ENCODE data around the gene PNPLA6.

The PNPLA6 gene

DNA sequence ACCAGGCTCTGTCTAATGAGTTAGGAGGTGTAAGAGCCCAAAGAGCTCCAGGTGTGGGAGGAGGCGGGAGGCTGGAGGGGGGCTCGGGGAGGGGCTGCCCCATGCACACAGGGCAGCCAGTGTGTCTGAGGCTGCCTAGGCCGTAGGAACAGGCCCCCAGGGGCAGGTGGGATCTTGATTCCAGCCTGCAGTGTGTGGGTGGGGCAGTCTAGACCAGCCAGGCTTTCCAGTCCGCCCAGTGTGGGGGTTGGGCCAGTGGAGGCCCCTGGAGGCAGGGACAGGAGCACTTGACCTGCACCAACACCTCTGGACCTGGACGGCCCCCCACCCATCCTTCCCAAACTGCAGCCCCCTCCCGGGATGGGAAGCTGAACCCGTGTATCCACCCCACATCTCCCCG is 54.7 kb downstream of the PNPLA6 start:
- H3K36me3 ChIP-seq (replicated peaks; ENCODE audit: low read depth, low read length), result no peaks in the 10 kb centered on the region
- no peaks in the 10 kb centered on the region for H4K20me1 ChIP-seq (ENCODE audit: insufficient read depth, low read length)
- H3K4me2 ChIP-seq (ENCODE audit: low read length), result no peak overlapping the region

DNA sequence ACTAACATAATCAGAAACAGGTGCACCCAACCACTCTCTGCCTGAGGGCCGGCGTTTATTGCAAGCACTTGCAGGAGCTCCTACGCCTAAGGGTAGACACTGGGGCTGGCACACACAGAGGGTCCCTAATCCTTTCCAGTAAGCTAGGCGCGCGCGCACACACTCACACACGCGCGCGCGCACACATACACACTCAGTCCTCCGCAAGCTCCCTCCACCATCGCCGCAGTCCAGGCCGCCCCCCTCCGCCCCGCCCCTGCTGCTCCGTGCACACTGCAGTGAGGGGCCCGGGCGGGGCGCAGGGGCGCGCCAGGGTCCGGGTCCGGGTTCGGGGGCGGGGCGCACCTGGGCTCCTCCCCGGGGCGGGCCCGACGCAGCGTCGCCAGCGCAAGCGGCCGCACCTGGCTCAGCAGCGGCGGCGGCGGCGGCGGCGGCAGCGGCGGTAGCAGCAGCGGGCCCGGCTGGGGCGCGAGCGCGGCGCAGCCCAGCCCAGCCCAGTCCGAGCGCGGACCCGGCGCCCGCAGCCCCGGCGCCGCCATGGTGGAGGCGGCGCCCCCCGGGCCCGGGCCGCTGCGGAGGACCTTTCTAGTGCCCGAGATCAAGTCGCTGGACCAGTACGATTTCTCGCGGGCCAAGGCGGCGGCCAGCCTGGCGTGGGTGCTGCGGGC is 60.1 kb downstream of the PNPLA6 start, which contains the start of gene CAMSAP3:
Gene CAMSAP3 (plus strand): TSS at position 398 of the 668 bp plus-strand sequence. CDS start 140 bp downstream, at position 538.
- Histone ChIP-seq H2AFZ (ENCODE audit: low read depth, low read length) (no peak within 1 kb of the TSS; the same call in 1 of the 2 replicates), H3K4me3 (ENCODE audit: low read length) (peak within 1 kb of the TSS; percentile 74), H3K79me2 (ENCODE audit: low read length) (no peaks in the 10 kb centered on the region), H3K36me3 (replicated peaks; ENCODE audit: low read depth, low read length) (no peaks in the 10 kb centered on the region), H3K27me3 (ENCODE audit: low read depth, low read length) (peaks cover 4% of the 10 kb centered on the region), H3K9ac (ENCODE audit: low read length) (peak within 1 kb of the TSS; percentile 36; the same call in 1 of the 2 replicates), H3K27ac (ENCODE audit: low read length) (no peak within 1 kb of the TSS), H3K4me1 (ENCODE audit: low read length) (no peaks in the 10 kb centered on the region), H3K9me3 (ENCODE audit: insufficient read depth, low read length) (no peaks in the 10 kb centered on the region), H4K20me1 (ENCODE audit: insufficient read depth, low read length) (no peaks in the 10 kb centered on the region), H3K4me2 (ENCODE audit: low read length) (peak within 1 kb of the TSS; percentile 75)
- TF ChIP-seq EZH2phosphoT487 (IDR thresholded peaks at IDR 0.05; ENCODE audit: low read depth), result no peak
- TF ChIP-seq, protein P1, sequence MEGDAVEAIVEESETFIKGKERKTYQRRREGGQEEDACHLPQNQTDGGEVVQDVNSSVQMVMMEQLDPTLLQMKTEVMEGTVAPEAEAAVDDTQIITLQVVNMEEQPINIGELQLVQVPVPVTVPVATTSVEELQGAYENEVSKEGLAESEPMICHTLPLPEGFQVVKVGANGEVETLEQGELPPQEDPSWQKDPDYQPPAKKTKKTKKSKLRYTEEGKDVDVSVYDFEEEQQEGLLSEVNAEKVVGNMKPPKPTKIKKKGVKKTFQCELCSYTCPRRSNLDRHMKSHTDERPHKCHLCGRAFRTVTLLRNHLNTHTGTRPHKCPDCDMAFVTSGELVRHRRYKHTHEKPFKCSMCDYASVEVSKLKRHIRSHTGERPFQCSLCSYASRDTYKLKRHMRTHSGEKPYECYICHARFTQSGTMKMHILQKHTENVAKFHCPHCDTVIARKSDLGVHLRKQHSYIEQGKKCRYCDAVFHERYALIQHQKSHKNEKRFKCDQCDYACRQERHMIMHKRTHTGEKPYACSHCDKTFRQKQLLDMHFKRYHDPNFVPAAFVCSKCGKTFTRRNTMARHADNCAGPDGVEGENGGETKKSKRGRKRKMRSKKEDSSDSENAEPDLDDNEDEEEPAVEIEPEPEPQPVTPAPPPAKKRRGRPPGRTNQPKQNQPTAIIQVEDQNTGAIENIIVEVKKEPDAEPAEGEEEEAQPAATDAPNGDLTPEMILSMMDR (IDR thresholded peaks at IDR 0.05; ENCODE audit: low read depth, low read length), result no peak

More for the DNA sequence above, 54.7 kb downstream of the PNPLA6 start:
- no peak overlapping the region for H3K27ac ChIP-seq (ENCODE audit: low read length)
- peaks cover 2% of the 10 kb centered on the region for H3K27me3 ChIP-seq (ENCODE audit: low read depth, low read length)
- H3K9ac ChIP-seq (ENCODE audit: low read length), result no peak overlapping the region
- no peak overlapping the region for H3K4me3 ChIP-seq (ENCODE audit: low read length)
- H3K9me3 ChIP-seq (ENCODE audit: insufficient read depth, low read length), result no peaks in the 10 kb centered on the region
- TF ChIP-seq EZH2phosphoT487 (IDR thresholded peaks at IDR 0.05; ENCODE audit: low read depth), result no peak
- TF ChIP-seq, protein P1 (IDR thresholded peaks at IDR 0.05; ENCODE audit: low read depth, low read length), result no peak
- H3K4me1 ChIP-seq (ENCODE audit: low read length), result no peaks in the 10 kb centered on the region
- no peaks in the 10 kb centered on the region for H3K79me2 ChIP-seq (ENCODE audit: low read length)
- no peak overlapping the region for H2AFZ ChIP-seq (ENCODE audit: low read depth, low read length)

DNA sequence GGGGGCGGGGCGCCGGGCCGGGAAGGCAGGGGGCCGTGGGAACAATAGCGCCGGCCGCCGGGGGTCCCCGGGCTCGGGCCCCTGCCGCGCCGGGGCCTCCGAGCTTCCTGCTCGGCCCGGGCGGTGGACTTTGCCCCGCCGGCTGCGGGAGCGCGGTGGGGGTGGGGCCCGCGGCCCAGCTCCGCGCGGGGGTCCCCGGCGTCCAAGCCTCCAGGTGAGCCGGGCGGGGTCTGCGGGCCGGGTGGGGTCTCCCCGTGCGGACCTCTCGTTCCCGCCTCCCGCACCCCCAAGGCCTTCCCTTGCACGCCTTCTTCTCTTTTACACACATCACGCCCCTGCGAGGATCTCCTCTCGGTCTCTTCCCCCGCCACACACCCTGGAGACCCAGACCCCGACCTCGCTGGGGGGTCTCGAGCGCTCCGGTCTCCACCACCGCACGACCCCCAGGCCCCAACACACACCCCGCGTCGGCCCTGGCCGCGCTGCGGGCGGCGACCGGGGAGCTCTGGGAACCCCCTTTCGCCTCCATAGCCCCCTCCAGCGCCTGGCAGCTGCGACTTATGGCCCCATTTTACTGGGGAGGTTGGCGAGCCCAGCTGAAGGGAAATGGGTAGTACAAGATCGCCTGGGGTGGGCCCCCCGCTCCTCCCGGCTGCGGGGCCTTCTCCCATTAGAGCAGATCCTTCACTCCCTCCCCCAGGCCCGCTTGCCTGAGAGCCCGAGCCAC is 60.9 kb downstream of the PNPLA6 start:
- H3K9me3 ChIP-seq (ENCODE audit: insufficient read depth, low read length), result no peaks in the 10 kb centered on the region
- H3K4me2 ChIP-seq (ENCODE audit: low read length), result peak overlapping the region; percentile 75
- H3K27ac ChIP-seq (ENCODE audit: low read length), result no peak overlapping the region
- H3K36me3 ChIP-seq (replicated peaks; ENCODE audit: low read depth, low read length), result no peaks in the 10 kb centered on the region
- no peak for TF ChIP-seq EZH2phosphoT487 (IDR thresholded peaks at IDR 0.05; ENCODE audit: low read depth)
- TF ChIP-seq, protein P1 (IDR thresholded peaks at IDR 0.05; ENCODE audit: low read depth, low read length), result no peak
- peaks cover 4% of the 10 kb centered on the region for H3K27me3 ChIP-seq (ENCODE audit: low read depth, low read length)
- H3K9ac ChIP-seq (ENCODE audit: low read length), result peak overlapping the region; percentile 36; the same call in 1 of the 2 replicates
- peak overlapping the region; percentile 74 for H3K4me3 ChIP-seq (ENCODE audit: low read length)
- H4K20me1 ChIP-seq (ENCODE audit: insufficient read depth, low read length), result no peaks in the 10 kb centered on the region
- H3K4me1 ChIP-seq (ENCODE audit: low read length), result no peaks in the 10 kb centered on the region
- no peaks in the 10 kb centered on the region for H3K79me2 ChIP-seq (ENCODE audit: low read length)
- no peak overlapping the region for H2AFZ ChIP-seq (ENCODE audit: low read depth, low read length)

DNA sequence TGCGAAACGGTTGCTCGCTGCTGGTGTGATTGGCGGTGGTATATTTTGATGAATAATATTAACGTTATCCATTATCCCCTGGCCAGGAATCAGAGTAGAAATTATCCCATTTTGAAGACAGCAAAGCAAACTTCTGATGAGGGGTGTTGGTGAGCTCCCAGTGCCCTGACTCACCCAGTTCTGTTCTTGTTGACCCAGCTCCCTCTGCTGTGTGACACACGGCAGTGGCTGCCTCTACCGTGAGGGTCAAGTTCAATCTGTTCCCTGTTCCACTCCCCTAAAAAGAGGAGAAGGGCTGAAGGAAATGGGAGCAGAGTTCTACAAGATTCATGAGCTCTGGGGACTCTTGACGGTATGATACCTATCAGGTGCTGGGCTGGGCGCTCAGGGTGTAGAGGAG is 62.2 kb downstream of the PNPLA6 start:
- Histone ChIP-seq H3K4me2 (ENCODE audit: low read length) (no peak overlapping the region), H3K9me3 (ENCODE audit: insufficient read depth, low read length) (no peaks in the 10 kb centered on the region), H4K20me1 (ENCODE audit: insufficient read depth, low read length) (no peaks in the 10 kb centered on the region), H3K27ac (ENCODE audit: low read length) (no peak overlapping the region), H3K4me3 (ENCODE audit: low read length) (no peak overlapping the region), H3K4me1 (ENCODE audit: low read length) (no peaks in the 10 kb centered on the region), H3K79me2 (ENCODE audit: low read length) (no peaks in the 10 kb centered on the region), H3K27me3 (ENCODE audit: low read depth, low read length) (peaks cover 4% of the 10 kb centered on the region), H3K36me3 (replicated peaks; ENCODE audit: low read depth, low read length) (no peaks in the 10 kb centered on the region), H2AFZ (ENCODE audit: low read depth, low read length) (no peak overlapping the region), H3K9ac (ENCODE audit: low read length) (no peak overlapping the region)
- TF ChIP-seq, protein P1 (IDR thresholded peaks at IDR 0.05; ENCODE audit: low read depth, low read length), result no peak
- TF ChIP-seq EZH2phosphoT487 (IDR thresholded peaks at IDR 0.05; ENCODE audit: low read depth), result no peak
